Fibroblast of lung (primary cell): ENCODE results near the gene CKLF. TPM values are rescaled to one million over a fixed set of nuclear protein-coding genes. Genes with fewer than 3 reads are reported as not detected.

Source experiments
- DNase-seq, 2 donors: peaks; one replicate each; pipeline versions ENCODE4 v3.0.0 to v3.0.0-alpha.2; 2010; ENCODE audit warnings: low read depth in 2 of 2
- H2AFZ ChIP-seq: 2 replicates; pipeline ENCODE4 v1.5.1; 2012; ENCODE audit warnings: low read length, control low read depth, inconsistent platforms
- H3K27ac ChIP-seq: 2 replicates; pipeline ENCODE4 v1.5.1; 2011; ENCODE audit warnings: low read length, control low read depth; ENCODE audit not compliant: insufficient read depth
- H3K27me3 ChIP-seq: 2 replicates; pipeline ENCODE4 v1.5.1; 2011; ENCODE audit warnings: mild to moderate bottlenecking, low read length; ENCODE audit not compliant: control insufficient read depth, insufficient read depth
- H3K36me3 ChIP-seq: 2 replicates; pipeline ENCODE4 v1.5.1; 2011; ENCODE audit warnings: low read length; ENCODE audit not compliant: control insufficient read depth, insufficient read depth
- H3K4me1 ChIP-seq: 2 replicates; pipeline ENCODE4 v1.5.1; 2011; ENCODE audit warnings: low read length; ENCODE audit not compliant: control insufficient read depth, insufficient read depth; ENCODE audit errors: extremely low read depth
- H3K4me2 ChIP-seq: 2 replicates; pipeline ENCODE4 v1.5.1; 2011; ENCODE audit warnings: low read length, control low read depth; ENCODE audit not compliant: insufficient read depth; ENCODE audit errors: extremely low read depth
- H3K4me3 ChIP-seq, 4 experiments: fragments of 200-600 bp in 1 of 4; sonication (generic) in 1 of 4; replicated peaks in 1 of 4; 2 replicates each; pipeline ENCODE4 v1.5.1; 2011 to 2016; ENCODE audit warnings: low read length in 4 of 4, low read depth in 3 of 4, mild to moderate bottlenecking in 3 of 4, control low read depth in 2 of 4, inconsistent platforms in 1 of 4, mixed read lengths in 1 of 4; ENCODE audit not compliant: insufficient read depth in 1 of 4; ENCODE audit errors: control extremely low read depth in 1 of 4
- H3K79me2 ChIP-seq: 2 replicates; pipeline ENCODE4 v1.5.1; 2012; ENCODE audit warnings: mild to moderate bottlenecking, low read length, inconsistent platforms; ENCODE audit not compliant: control insufficient read depth, insufficient read depth
- H3K9ac ChIP-seq: 2 replicates; pipeline ENCODE4 v1.5.1; 2011; ENCODE audit warnings: mild to moderate bottlenecking, low read length, control low read depth; ENCODE audit not compliant: insufficient read depth
- H3K9me3 ChIP-seq: 2 replicates; pipeline ENCODE4 v1.5.1; 2012; ENCODE audit warnings: low read depth, low read length; ENCODE audit not compliant: control insufficient read depth, insufficient read depth
- H4K20me1 ChIP-seq: 2 replicates; pipeline ENCODE4 v1.5.1; 2011; ENCODE audit warnings: low read length; ENCODE audit not compliant: control insufficient read depth, insufficient read depth; ENCODE audit errors: extremely low read depth
- EZH2 ChIP-seq: IDR thresholded peaks from 2 replicates; pipeline ENCODE4 v1.5.1; 2012; ENCODE audit warnings: low read length, control low read depth, mild to moderate bottlenecking; ENCODE audit errors: missing control alignments
- polyA plus RNA-seq, 2 donors: library from polyadenylated mRNA; depleted of rRNA in 1 of 2; stranded (reverse) in 1 of 2; unstranded in 1 of 2; fragments of >200 nt; gene quantifications; 2 replicates each; pipeline ENCODE4 v1.2.1, GENCODE V29; 2011 to 2012; ENCODE audit warnings: missing spikeins in 1 of 2
- total RNA-seq: library from RNA; depleted of rRNA; stranded (reverse); fragments of >200 nt; gene quantifications from 2 replicates; pipeline ENCODE4 v1.2.1, GENCODE V29; 2014
- TF ChIP-seq, protein P1 (sequence below), 2 donors: IDR thresholded peaks in 1 of 2; conservative IDR thresholded peaks in 1 of 2; 1 replicate in 1 of 2; 2 replicates in 1 of 2; pipeline ENCODE4 v1.5.1; 2011 to 2012; ENCODE audit warnings: low read length in 2 of 2, control low read depth in 1 of 2, inconsistent platforms in 1 of 2, low read depth in 1 of 2, mild to moderate bottlenecking in 1 of 2

Gene CKLF
- total and polyA plus RNA-seq, 2 donors (not counting 1 experiment from before 2014, with no cell fraction given), result 41.9 to 70.9 TPM

DNA sequence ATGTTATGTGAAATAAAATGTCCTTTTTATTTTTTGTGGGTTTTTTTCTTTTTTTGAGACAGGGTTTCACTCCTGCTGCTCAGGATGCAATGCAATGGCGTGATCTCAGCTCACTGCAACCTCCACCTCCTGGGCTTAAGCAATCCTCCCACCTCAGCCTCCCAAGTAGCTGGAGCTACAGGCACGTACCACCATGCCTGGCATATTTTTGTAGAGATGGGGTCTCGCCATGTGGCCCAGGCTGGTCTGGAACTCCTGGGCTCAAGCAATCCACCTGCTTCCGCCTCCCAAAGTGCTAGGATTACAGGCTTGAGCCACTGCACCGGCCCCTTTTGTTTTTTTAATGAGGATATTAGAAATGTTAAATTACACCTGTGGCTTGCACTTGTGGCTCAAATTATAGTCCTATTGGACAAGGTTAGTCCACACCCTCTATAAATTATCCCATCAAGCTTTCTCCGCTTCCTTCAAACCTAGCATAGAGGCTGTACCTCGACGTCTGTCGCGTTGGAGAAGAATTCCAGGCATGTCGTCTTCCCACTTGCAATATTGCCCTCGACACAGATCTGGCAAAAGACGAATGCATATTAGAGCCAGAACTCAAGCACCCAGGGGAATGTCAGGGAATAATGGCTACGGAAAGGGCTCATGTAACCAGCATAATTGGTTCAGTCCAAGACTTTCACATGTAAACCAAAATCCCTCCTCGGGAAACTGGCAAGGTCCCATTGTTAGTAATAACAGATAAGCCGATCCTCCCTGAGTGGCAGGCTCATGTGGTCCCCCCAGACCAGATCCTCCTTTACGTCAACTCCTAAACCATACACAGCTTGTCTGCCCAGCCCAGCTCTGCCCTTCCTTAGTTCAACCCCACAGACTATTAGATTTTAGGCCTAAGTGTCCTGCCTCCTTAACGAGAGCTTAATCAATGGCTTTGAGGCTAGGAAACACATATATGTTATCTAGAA lies 10.7 kb upstream of the CKLF start:
- no peaks in the 10 kb centered on the region for H3K27me3 ChIP-seq
- H3K79me2 ChIP-seq, result no peaks in the 10 kb centered on the region
- no peaks in the 10 kb centered on the region for H4K20me1 ChIP-seq
- H3K4me2 ChIP-seq, result no peak overlapping the region
- no peak overlapping the region for H3K9ac ChIP-seq
- H3K4me1 ChIP-seq, result no peaks in the 10 kb centered on the region
- no peak for DNase-seq
- H3K27ac ChIP-seq, result no peak overlapping the region
- no peak for TF ChIP-seq EZH2
- TF ChIP-seq, protein P1, sequence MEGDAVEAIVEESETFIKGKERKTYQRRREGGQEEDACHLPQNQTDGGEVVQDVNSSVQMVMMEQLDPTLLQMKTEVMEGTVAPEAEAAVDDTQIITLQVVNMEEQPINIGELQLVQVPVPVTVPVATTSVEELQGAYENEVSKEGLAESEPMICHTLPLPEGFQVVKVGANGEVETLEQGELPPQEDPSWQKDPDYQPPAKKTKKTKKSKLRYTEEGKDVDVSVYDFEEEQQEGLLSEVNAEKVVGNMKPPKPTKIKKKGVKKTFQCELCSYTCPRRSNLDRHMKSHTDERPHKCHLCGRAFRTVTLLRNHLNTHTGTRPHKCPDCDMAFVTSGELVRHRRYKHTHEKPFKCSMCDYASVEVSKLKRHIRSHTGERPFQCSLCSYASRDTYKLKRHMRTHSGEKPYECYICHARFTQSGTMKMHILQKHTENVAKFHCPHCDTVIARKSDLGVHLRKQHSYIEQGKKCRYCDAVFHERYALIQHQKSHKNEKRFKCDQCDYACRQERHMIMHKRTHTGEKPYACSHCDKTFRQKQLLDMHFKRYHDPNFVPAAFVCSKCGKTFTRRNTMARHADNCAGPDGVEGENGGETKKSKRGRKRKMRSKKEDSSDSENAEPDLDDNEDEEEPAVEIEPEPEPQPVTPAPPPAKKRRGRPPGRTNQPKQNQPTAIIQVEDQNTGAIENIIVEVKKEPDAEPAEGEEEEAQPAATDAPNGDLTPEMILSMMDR (conservative IDR thresholded peaks at IDR 0.05 in 1 of 2, IDR thresholded peaks at IDR 0.05 in 1 of 2; ENCODE audit: low read depth in 1 of 2, low read length in 2 of 2), result no peak
- no peaks in the 10 kb centered on the region for H3K9me3 ChIP-seq
- no peak overlapping the region for H3K4me3 ChIP-seq
- H3K36me3 ChIP-seq, result peaks cover 2% of the 10 kb centered on the region
- no peak overlapping the region for H2AFZ ChIP-seq

DNA sequence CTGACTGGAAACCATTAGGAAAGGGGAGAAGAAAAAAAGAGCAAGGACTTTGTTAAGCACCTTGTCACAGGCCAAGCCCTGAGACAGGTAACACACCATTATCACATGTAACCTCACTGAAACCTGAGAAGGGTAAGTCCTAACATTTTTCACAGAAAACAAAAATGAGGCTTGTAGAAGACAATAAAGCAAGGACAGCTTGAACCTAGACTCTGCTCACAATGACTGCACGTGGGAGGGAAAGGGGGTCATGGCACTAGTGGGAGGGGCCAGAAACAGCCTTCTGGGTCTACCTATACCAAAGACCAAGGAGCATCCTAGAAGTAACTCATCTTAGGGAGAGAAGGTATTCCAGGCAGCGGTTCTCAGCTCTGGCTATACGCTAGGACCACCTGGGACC lies 10.0 kb upstream of the CKLF start:
- Histone ChIP-seq H3K4me1 (no peaks in the 10 kb centered on the region), H3K27me3 (no peaks in the 10 kb centered on the region), H4K20me1 (no peaks in the 10 kb centered on the region), H3K36me3 (no peaks in the 10 kb centered on the region), H3K4me3 (no peak overlapping the region), H3K9me3 (no peaks in the 10 kb centered on the region), H3K27ac (no peak overlapping the region), H2AFZ (no peak overlapping the region), H3K4me2 (no peak overlapping the region), H3K79me2 (no peaks in the 10 kb centered on the region), H3K9ac (no peak overlapping the region)
- DNase-seq, result no peak
- TF ChIP-seq, protein P1 (conservative IDR thresholded peaks at IDR 0.05 in 1 of 2, IDR thresholded peaks at IDR 0.05 in 1 of 2; ENCODE audit: low read depth in 1 of 2, low read length in 2 of 2), result no peak
- TF ChIP-seq EZH2, result no peak

DNA sequence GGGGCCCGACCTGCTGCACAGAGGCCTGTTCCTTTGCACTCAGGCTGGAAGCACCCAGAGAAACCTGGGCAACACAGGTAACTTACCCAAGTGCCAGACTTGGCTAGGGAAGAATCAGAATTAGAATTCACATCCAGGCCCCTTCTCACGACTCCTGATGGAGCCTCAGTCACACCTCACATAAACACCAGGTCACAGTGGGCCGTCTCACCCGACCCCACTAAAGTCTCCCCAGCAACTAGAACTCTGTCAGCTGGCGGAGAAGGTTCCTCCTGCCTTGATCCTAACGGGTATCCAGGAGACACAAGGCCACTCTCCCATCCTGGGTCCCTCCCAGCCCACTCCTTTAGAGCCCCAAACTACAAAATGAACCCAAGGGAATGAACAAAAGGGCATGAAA lies 8.8 kb upstream of the CKLF start:
- no peak for TF ChIP-seq EZH2
- TF ChIP-seq, protein P1 (conservative IDR thresholded peaks at IDR 0.05 in 1 of 2, IDR thresholded peaks at IDR 0.05 in 1 of 2; ENCODE audit: low read depth in 1 of 2, low read length in 2 of 2), result no peak
- Histone ChIP-seq H3K4me2 (no peak overlapping the region), H3K9ac (no peak overlapping the region), H3K36me3 (no peaks in the 10 kb centered on the region), H3K4me1 (no peaks in the 10 kb centered on the region), H3K4me3 (no peak overlapping the region), H3K79me2 (no peaks in the 10 kb centered on the region), H3K9me3 (no peaks in the 10 kb centered on the region), H4K20me1 (no peaks in the 10 kb centered on the region), H3K27ac (no peak overlapping the region), H3K27me3 (no peaks in the 10 kb centered on the region), H2AFZ (no peak overlapping the region)
- DNase-seq, result no peak
